IMR-90 (cell line): Measurements from ENCODE around the gene ENAM. TPM values are rescaled to one million over a fixed set of nuclear protein-coding genes. Genes with fewer than 3 reads are reported as not detected.
"Not testable (repeated sequence)": the region's sequence is repeated elsewhere in the genome, so short reads cannot be mapped to it uniquely, and the experiment has no call there.

Source experiments
- ATAC-seq: fragments of 200-7000 bp; cut with Tn5 transposase; 2 replicates; pipeline ENCODE4 v1.9.1; 2020; ENCODE audit warnings: low read depth, mild to moderate bottlenecking, moderate library complexity
- BruUV-seq: library from RNA; stranded (reverse); fragments of 400-500 nt; replicated peaks from 2 replicates; lab custom pipeline; 2021; lab: Mats Ljungman, UMichigan
- CTCF ChIA-PET: fragments of 300-600 bp; formaldehyde crosslinking; extraction: SDS; loops from one replicate; lab custom pipeline; 2021; ENCODE audit warnings: antibody characterized with exemption; lab: Yijun Ruan, JAX
- POLR2A ChIA-PET: fragments of 300-600 bp; sonication (Branson Sonifier 250); formaldehyde crosslinking; loops from one replicate; lab custom pipeline; 2022; ENCODE audit warnings: antibody characterized with exemption; ENCODE audit not compliant: unreplicated experiment; lab: Charles Lee
- DNase-seq: peaks from one replicate; pipeline ENCODE4 v3.0.0; 2013
- H2AFZ ChIP-seq: replicated peaks from 2 replicates; pipeline ENCODE3; 2013; ENCODE audit warnings: low read length, mild to moderate bottlenecking; ENCODE audit not compliant: poor library complexity
- H2AK5ac ChIP-seq: 2 replicates; pipeline ENCODE4 v1.6.1; 2013; ENCODE audit warnings: low read depth, low read length, inconsistent platforms
- H2AK9ac ChIP-seq: replicated peaks from 2 replicates; pipeline ENCODE3; 2013; ENCODE audit warnings: mild to moderate bottlenecking, low read depth, low read length, moderate library complexity; ENCODE audit not compliant: poor library complexity
- H2BK120ac ChIP-seq: 2 replicates; pipeline ENCODE4 v1.6.1; 2013; ENCODE audit warnings: low read depth, low read length, inconsistent platforms
- H2BK15ac ChIP-seq: 3 replicates; pipeline ENCODE4 v1.6.1; 2013; ENCODE audit warnings: low read depth, low read length, inconsistent platforms
- H2BK20ac ChIP-seq: 2 replicates; pipeline ENCODE4 v1.6.1; 2013; ENCODE audit warnings: low read depth, mild to moderate bottlenecking, inconsistent platforms, low read length, moderate library complexity
- H2BK5ac ChIP-seq: 2 replicates; pipeline ENCODE4 v1.6.1; 2013; ENCODE audit warnings: mild to moderate bottlenecking, low read depth, low read length, inconsistent platforms; ENCODE audit not compliant: poor library complexity, severe bottlenecking
- H3K14ac ChIP-seq: replicated peaks from 2 replicates; pipeline ENCODE4 v1.6.1; 2013; ENCODE audit warnings: low read depth, low read length, inconsistent platforms
- H3K18ac ChIP-seq: 2 replicates; pipeline ENCODE4 v1.6.1; 2013; ENCODE audit warnings: low read depth, low read length, control low read depth
- H3K23ac ChIP-seq: 2 replicates; pipeline ENCODE4 v1.6.1; 2013; ENCODE audit warnings: low read depth, low read length, inconsistent platforms
- H3K27ac ChIP-seq: 2 replicates; pipeline ENCODE4 v1.5.1; 2013; ENCODE audit warnings: mild to moderate bottlenecking, control low read depth, low read length; ENCODE audit not compliant: insufficient read depth
- H3K27me3 ChIP-seq: 2 replicates; pipeline ENCODE4 v1.6.1; 2013; ENCODE audit warnings: low read length; ENCODE audit not compliant: control insufficient read depth, insufficient read depth
- H3K36me3 ChIP-seq: 2 replicates; pipeline ENCODE4 v1.6.1; 2013; ENCODE audit warnings: low read length, mixed read lengths; ENCODE audit not compliant: control insufficient read depth, insufficient read depth
- H3K4ac ChIP-seq: 2 replicates; pipeline ENCODE4 v1.6.1; 2013; ENCODE audit warnings: low read depth, low read length, inconsistent platforms
- H3K4me1 ChIP-seq: 2 replicates; pipeline ENCODE4 v1.6.1; 2013; ENCODE audit warnings: low read length, mixed read lengths; ENCODE audit not compliant: control insufficient read depth, insufficient read depth
- H3K4me2 ChIP-seq: 2 replicates; pipeline ENCODE4 v1.6.1; 2013; ENCODE audit warnings: low read depth, mild to moderate bottlenecking, control low read depth, low read length, moderate library complexity
- H3K4me3 ChIP-seq: 2 replicates; pipeline ENCODE4 v1.5.1; 2013; ENCODE audit warnings: low read depth, mild to moderate bottlenecking, control low read depth, low read length, moderate library complexity; ENCODE audit not compliant: insufficient read depth
- H3K56ac ChIP-seq: 2 replicates; pipeline ENCODE4 v1.6.1; 2013; ENCODE audit warnings: low read length, inconsistent platforms; ENCODE audit not compliant: insufficient read depth; ENCODE audit errors: extremely low read depth
- H3K79me1 ChIP-seq, 2 experiments: 2 replicates each; pipeline ENCODE4 v1.6.1; 2013; ENCODE audit warnings: low read length in 2 of 2, inconsistent platforms in 1 of 2, low read depth in 1 of 2
- H3K9ac ChIP-seq: 2 replicates; pipeline ENCODE4 v1.6.1; 2013; ENCODE audit warnings: low read depth, low read length, control low read depth
- H3K9me1 ChIP-seq: 2 replicates; pipeline ENCODE4 v1.6.1; 2013; ENCODE audit warnings: low read length, inconsistent platforms; ENCODE audit not compliant: insufficient read depth
- H3K9me3 ChIP-seq: 2 replicates; pipeline ENCODE4 v1.6.1; 2013; ENCODE audit warnings: low read length; ENCODE audit not compliant: control insufficient read depth, insufficient read depth
- H4K20me1 ChIP-seq: 2 replicates; pipeline ENCODE4 v1.6.1; 2013; ENCODE audit warnings: low read length, inconsistent platforms; ENCODE audit not compliant: insufficient read depth
- H4K5ac ChIP-seq: 2 replicates; pipeline ENCODE4 v1.6.1; 2013; ENCODE audit warnings: mild to moderate bottlenecking, low read depth, low read length, control low read depth
- H4K8ac ChIP-seq, 2 experiments: 2 replicates each; pipeline ENCODE4 v1.6.1; 2013; ENCODE audit warnings: low read depth in 2 of 2, low read length in 2 of 2, control low read depth in 1 of 2, inconsistent platforms in 1 of 2
- H4K91ac ChIP-seq: 2 replicates; pipeline ENCODE4 v1.6.1; 2013; ENCODE audit warnings: low read depth, low read length, inconsistent platforms; ENCODE audit not compliant: insufficient read depth
- WGBS, 2 experiments: methylation state at CpG; one replicate each; pipeline versions ENCODE4 v1.1.5 to v1.1.7; 2013; ENCODE audit warnings: missing lambda C conversion rate in 2 of 2; ENCODE audit not compliant: insufficient read length in 1 of 2; ENCODE audit errors: extremely low coverage in 2 of 2; 5-methylcytosine and 5-hydroxymethylcytosine counted together
- dilution Hi-C: fragments of 300-500 bp; cut with HindIII; formaldehyde crosslinking; loops from one replicate; pipeline ENCODE4 v1.14.3; 2018; ENCODE audit warnings: low sequenced_read_pairs; ENCODE audit not compliant: unreplicated experiment
- in situ Hi-C: fragments of 300-500 bp; cut with MboI; formaldehyde crosslinking; loops from 3 replicates; pipeline ENCODE4 v1.14.3; 2019; ENCODE audit warnings: low sequenced_read_pairs, inconsistent platforms, mixed read lengths
- intact Hi-C: fragments of 100-400 bp; cut with micrococcal nuclease; formaldehyde crosslinking; loops from 2 replicates; pipeline ENCODE4 v1.10.0; 2022
- polyA plus RNA-seq, 3 experiments: library from polyadenylated mRNA; depleted of rRNA; stranded (reverse); fragments of >200 nt; gene quantifications; 2 replicates each; pipeline ENCODE4 v1.2.3, GENCODE V29; 2012; ENCODE audit warnings: low replicate concordance in 1 of 3
- total RNA-seq: library from RNA; depleted of rRNA; stranded (reverse); fragments of >200 nt; gene quantifications from 2 replicates; pipeline ENCODE4 v1.2.3, GENCODE V29; 2012; rRNA removed

Gene ENAM
- total and polyA plus RNA-seq, 2 of the 4 experiments (the other 2 are of a cell fraction) = under 0.01 to 0.10 TPM

GRCh38 chr4:70694633-70695032 lies 66.1 kb downstream of the ENAM start:
- H2BK5ac ChIP-seq, H3K56ac ChIP-seq, H2AK5ac ChIP-seq, H2BK120ac ChIP-seq, H3K14ac ChIP-seq, H3K4ac ChIP-seq, H3K4me3 ChIP-seq, H2AK9ac ChIP-seq, H3K9ac ChIP-seq, H3K4me1 ChIP-seq, H3K9me1 ChIP-seq, POLR2A ChIA-PET, H4K20me1 ChIP-seq, H3K18ac ChIP-seq, BruUV-seq, CTCF ChIA-PET, H3K9me3 ChIP-seq, H4K5ac ChIP-seq, H3K36me3 ChIP-seq, H3K4me2 ChIP-seq, dilution Hi-C loops, H4K91ac ChIP-seq, H2BK15ac ChIP-seq, H3K27me3 ChIP-seq, H2AFZ ChIP-seq, intact Hi-C loops, H3K27ac ChIP-seq, H2BK20ac ChIP-seq, in situ Hi-C loops, DNase-seq, H3K23ac ChIP-seq, ATAC-seq, H4K8ac ChIP-seq: not testable (repeated sequence)
- H3K79me1 ChIP-seq = peaks cover 9 to 19% of the 10 kb centered on the region in 2 experiments; a peak in 3 of 4 replicates
- WGBS, 2 experiments = no CpG with 5 or more reads among the region's 7 CpGs

Other genes with a start within 250 kb of the ENAM start
- gene SMR3B, start 245.6 kb upstream of the ENAM start, total RNA-seq = not detected in 2 replicates
- gene SMR3B, start 245.6 kb upstream of the ENAM start, polyA plus RNA-seq (2012; rRNA removed) = not detected in 2 replicates
- gene OPRPN, start 230.8 kb upstream of the ENAM start, total RNA-seq = not detected in 2 replicates
- gene OPRPN, start 230.8 kb upstream of the ENAM start, polyA plus RNA-seq (2012; rRNA removed) = not detected in 2 replicates
- not detected in 2 replicates for gene MUC7, start 156.5 kb upstream of the ENAM start, total RNA-seq
- gene MUC7, start 156.5 kb upstream of the ENAM start, polyA plus RNA-seq (2012; rRNA removed) = not detected in 2 replicates
- gene AMTN, start 110.2 kb upstream of the ENAM start, total RNA-seq = not detected in 2 replicates
- gene AMTN, start 110.2 kb upstream of the ENAM start, polyA plus RNA-seq (2012; rRNA removed) = not detected in 2 replicates
- gene AMBN, start 36.5 kb upstream of the ENAM start, total RNA-seq = not detected in 2 replicates
- gene AMBN, start 36.5 kb upstream of the ENAM start, polyA plus RNA-seq (2012; rRNA removed) = not detected in 2 replicates
- 0.72 and 0.83 TPM in 2 replicates for gene JCHAIN, start 37.8 kb downstream of the ENAM start, total RNA-seq
- 0.49 and 0.86 TPM in 2 replicates for gene JCHAIN, start 37.8 kb downstream of the ENAM start, polyA plus RNA-seq (2012; rRNA removed)
- gene UTP3, start 59.8 kb downstream of the ENAM start, total RNA-seq = 14.9 and 26.1 TPM in 2 replicates
- 29.8 and 30.7 TPM in 2 replicates for gene UTP3, start 59.8 kb downstream of the ENAM start, polyA plus RNA-seq (2012; rRNA removed)
- 28.9 and 41.1 TPM in 2 replicates for gene RUFY3, start 93.2 kb downstream of the ENAM start, total RNA-seq
- gene RUFY3, start 93.2 kb downstream of the ENAM start, polyA plus RNA-seq (2012; rRNA removed) = 19.6 and 20.3 TPM in 2 replicates
- 67.7 and 107 TPM in 2 replicates for gene GRSF1, start 211.1 kb downstream of the ENAM start, total RNA-seq
- gene GRSF1, start 211.1 kb downstream of the ENAM start, polyA plus RNA-seq (2012; rRNA removed) = 58.3 and 71.5 TPM in 2 replicates